ENCODE data around the gene CLSTN2. TPM values are rescaled to one million over a fixed set of nuclear protein-coding genes. Genes with fewer than 3 reads are reported as not detected.

Gene CLSTN2
- polyA plus RNA-seq, 3 donors: not detected

- Histone ChIP-seq H3K4me2 (replicated peaks; ENCODE audit: extremely low read depth, low read length, poor library complexity, severe bottlenecking) (no peak overlapping the region), H4K20me1 (ENCODE audit: insufficient read depth, low read length) (no peaks in the 10 kb centered on the region), H3K79me2 (ENCODE audit: insufficient read depth, low read length) (no peaks in the 10 kb centered on the region), H2AFZ (ENCODE audit: insufficient read depth, low read depth, low read length, poor library complexity, severe bottlenecking) (no peak overlapping the region), H3K4me3 (replicated peaks in 1 of 3; ENCODE audit: low read depth in 2 of 3, low read length in 3 of 3) (no peak overlapping the region), H3K9me3 (replicated peaks in 1 of 2; ENCODE audit: control insufficient read depth in 1 of 2, insufficient read depth in 1 of 2, low read length in 2 of 2) (no peaks in the 10 kb centered on the region), H3K36me3 (replicated peaks in 1 of 2; ENCODE audit: control insufficient read depth in 1 of 2, insufficient read depth in 2 of 2, low read length in 2 of 2) (no peaks in the 10 kb centered on the region), H3K9ac (ENCODE audit: insufficient read depth, low read length, poor library complexity, severe bottlenecking) (no peak overlapping the region), H3K27me3 (ENCODE audit: control insufficient read depth in 2 of 2, insufficient read depth in 2 of 2, low read length in 2 of 2) (no peaks in the 10 kb centered on the region), H3K4me1 (ENCODE audit: control insufficient read depth in 1 of 2, insufficient read depth in 2 of 2, low read length in 2 of 2) (no peaks in the 10 kb centered on the region), H3K27ac (ENCODE audit: low read depth in 1 of 2, low read length in 2 of 2) (no peak overlapping the region)
- intact Hi-C loops (cut with micrococcal nuclease): no loop called here
- Mint-ChIP-seq H3K27me3 (ENCODE audit: low read depth in 3 of 3) (peaks cover 1 to 5% (median 2%) of the 10 kb centered on the region in 3 donors), H3K4me1 (no peaks in the 10 kb centered on the region), H3K27ac (no peak overlapping the region), H3K4me3 (no peak overlapping the region), H3K36me3 (no peaks in the 10 kb centered on the region), H3K9me3 (peaks cover 0 to 7% (median 0%) of the 10 kb centered on the region in 7 donors)
- TF ChIP-seq CTCF (IDR thresholded peaks at IDR 0.05): no peak
- WGBS (ENCODE audit: insufficient coverage): 75% methylated on average over 4 of the region's 5 CpGs
- DNase-seq: no peak
These were observed 499.4 kb downstream of the CLSTN2 start for GRCh38 chr3:140434261-140434905.

GRCh38 chr3:140436421-140436820 lies 501.4 kb downstream of the CLSTN2 start:
- H3K9me3 Mint-ChIP-seq: peaks cover 0 to 5% (median 0%) of the 10 kb centered on the region in 7 donors
- H3K36me3 Mint-ChIP-seq: no peaks in the 10 kb centered on the region
- H3K27ac Mint-ChIP-seq: no peak overlapping the region
- Histone ChIP-seq H3K4me3 (replicated peaks in 1 of 3; ENCODE audit: low read depth in 2 of 3, low read length in 3 of 3) (no peak overlapping the region), H2AFZ (ENCODE audit: insufficient read depth, low read depth, low read length, poor library complexity, severe bottlenecking) (no peak overlapping the region), H3K4me1 (ENCODE audit: control insufficient read depth in 1 of 2, insufficient read depth in 2 of 2, low read length in 2 of 2) (no peaks in the 10 kb centered on the region), H3K27ac (ENCODE audit: low read depth in 1 of 2, low read length in 2 of 2) (no peak overlapping the region), H4K20me1 (ENCODE audit: insufficient read depth, low read length) (no peaks in the 10 kb centered on the region), H3K9me3 (replicated peaks in 1 of 2; ENCODE audit: control insufficient read depth in 1 of 2, insufficient read depth in 1 of 2, low read length in 2 of 2) (no peaks in the 10 kb centered on the region), H3K27me3 (ENCODE audit: control insufficient read depth in 2 of 2, insufficient read depth in 2 of 2, low read length in 2 of 2) (no peaks in the 10 kb centered on the region), H3K79me2 (ENCODE audit: insufficient read depth, low read length) (no peaks in the 10 kb centered on the region), H3K4me2 (replicated peaks; ENCODE audit: extremely low read depth, low read length, poor library complexity, severe bottlenecking) (no peak overlapping the region), H3K36me3 (replicated peaks in 1 of 2; ENCODE audit: control insufficient read depth in 1 of 2, insufficient read depth in 2 of 2, low read length in 2 of 2) (no peaks in the 10 kb centered on the region), H3K9ac (ENCODE audit: insufficient read depth, low read length, poor library complexity, severe bottlenecking) (no peak overlapping the region)
- TF ChIP-seq CTCF (IDR thresholded peaks at IDR 0.05): no peak
- no peaks in the 10 kb centered on the region for H3K4me1 Mint-ChIP-seq
- intact Hi-C loops (cut with micrococcal nuclease): no loop called here
- 82% methylated on average over 2 of the region's 4 CpGs for WGBS (ENCODE audit: insufficient coverage)
- H3K4me3 Mint-ChIP-seq: no peak overlapping the region
- DNase-seq: no peak
- peaks cover 0 to 4% (median 1%) of the 10 kb centered on the region in 3 donors for H3K27me3 Mint-ChIP-seq (ENCODE audit: low read depth in 3 of 3)
